K562 (cell line): ENCODE data around the gene ANAPC2. TPM values are rescaled to one million over a fixed set of nuclear protein-coding genes. Genes with fewer than 3 reads are reported as not detected.

Experiments used
- ATAC-seq: fragments of 200-7000 bp; cut with Tn5 transposase; 3 replicates; pipeline ENCODE4 v1.9.1; 2020; ENCODE audit warnings: moderate library complexity
- BruUV-seq: library from RNA; stranded (reverse); fragments of 400-500 nt; replicated peaks from 2 replicates; lab custom pipeline; 2021; lab: Mats Ljungman, UMichigan
- CTCF ChIA-PET: fragments of 300-600 bp; formaldehyde crosslinking; extraction: SDS; loops from one replicate; lab custom pipeline; 2021; ENCODE audit warnings: low intra/inter-chr PET ratio; lab: Yijun Ruan, JAX
- POLR2A ChIA-PET: fragments of 300-600, 350-650 bp; sonication (Branson Sonifier 250); formaldehyde crosslinking; extraction: SDS; loops from one replicate; lab custom pipeline; 2021; ENCODE audit warnings: antibody characterized with exemption, inconsistent platforms; lab: Yijun Ruan, JAX
- DNase-seq, 4 experiments: peaks; one replicate each; pipeline versions ENCODE4 v3.0.0 to v3.0.0-alpha.2; 2011 to 2018; ENCODE audit warnings: low spot score in 3 of 4, mixed read lengths in 3 of 4; ENCODE audit errors: extremely low read depth in 1 of 4
- FAIRE-seq: peaks from 2 replicates; lab custom pipeline; 2011; peaks lifted over from hg19 to GRCh38; lab: Jason Lieb, UNC
- H2AFZ ChIP-seq: 2 replicates; pipeline ENCODE4 v1.6.0; 2011; ENCODE audit warnings: low read depth, low read length, control low read depth, inconsistent platforms
- H3K27ac ChIP-seq: fragments of 200-600 bp; 3 replicates; pipeline ENCODE4 v1.8.0; 2011; ENCODE audit warnings: low read depth, mild to moderate bottlenecking, control low read depth, inconsistent platforms, low read length, moderate library complexity, mixed read lengths; ENCODE audit errors: extremely low read depth
- H3K27me3 ChIP-seq, 2 experiments: fragments of 300-600 bp in 1 of 2; 2 replicates in 1 of 2; 3 replicates in 1 of 2; pipeline versions ENCODE4 v1.6.0 to v1.8.0; 2011; ENCODE audit warnings: inconsistent platforms in 2 of 2, low read length in 2 of 2, mild to moderate bottlenecking in 1 of 2, mixed read lengths in 1 of 2, moderate library complexity in 1 of 2; ENCODE audit not compliant: control insufficient read depth in 2 of 2, insufficient read depth in 2 of 2
- H3K36me3 ChIP-seq: fragments of 300-600 bp; 3 replicates; pipeline ENCODE4 v1.8.0; 2011; ENCODE audit warnings: mild to moderate bottlenecking, low read length, inconsistent platforms; ENCODE audit not compliant: control insufficient read depth, insufficient read depth
- H3K4me1 ChIP-seq, 2 experiments: fragments of 200-600 bp in 1 of 2; replicated peaks in 1 of 2; 2 replicates in 1 of 2; 3 replicates in 1 of 2; pipeline versions ENCODE4 v1.5.1 to v1.8.0; 2011; ENCODE audit warnings: inconsistent platforms in 2 of 2, low read length in 2 of 2, mild to moderate bottlenecking in 1 of 2, mixed read lengths in 1 of 2, moderate library complexity in 1 of 2; ENCODE audit not compliant: control insufficient read depth in 2 of 2, insufficient read depth in 2 of 2
- H3K4me2 ChIP-seq: 2 replicates; pipeline ENCODE4 v1.6.1; 2011; ENCODE audit warnings: low read length, control low read depth, inconsistent platforms, mixed read lengths; ENCODE audit not compliant: insufficient read depth
- H3K4me3 ChIP-seq: fragments of 200-600 bp; sonication (generic), shearing (Covaris generic); 2 replicates; pipeline ENCODE4 v1.5.1; 2016; ENCODE audit warnings: control low read depth, inconsistent platforms
- H3K79me2 ChIP-seq: fragments of 200-600 bp; 3 replicates; pipeline ENCODE4 v1.8.0; 2011; ENCODE audit warnings: low read length, inconsistent platforms; ENCODE audit not compliant: control insufficient read depth, insufficient read depth
- H3K9ac ChIP-seq, 2 experiments: 2 replicates each; pipeline versions ENCODE4 v1.6.0 to v1.6.1; 2011; ENCODE audit warnings: low read depth in 2 of 2, low read length in 2 of 2, control low read depth in 1 of 2, inconsistent platforms in 1 of 2, mild to moderate bottlenecking in 1 of 2, mixed read lengths in 1 of 2; ENCODE audit not compliant: insufficient read depth in 1 of 2
- H3K9me1 ChIP-seq: one replicate; pipeline ENCODE4 v1.6.0; 2011; ENCODE audit warnings: inconsistent platforms, mild to moderate bottlenecking, low read length, moderate library complexity; ENCODE audit not compliant: control insufficient read depth, insufficient read depth
- H3K9me3 ChIP-seq: replicated peaks from 2 replicates; pipeline ENCODE4 v1.5.1; 2011; ENCODE audit warnings: low read depth, low read length, inconsistent platforms; ENCODE audit not compliant: control insufficient read depth, insufficient read depth
- H4K20me1 ChIP-seq: replicated peaks from 2 replicates; pipeline ENCODE4 v1.6.1; 2011; ENCODE audit warnings: low read length, inconsistent platforms, mixed read lengths; ENCODE audit not compliant: control insufficient read depth, insufficient read depth
- CBX8 ChIP-seq: fragments of 200-600 bp; sonication (generic); IDR thresholded peaks from 2 replicates; pipeline ENCODE4 v1.6.1; 2012; ENCODE audit warnings: borderline replicate concordance, mixed run types, low read depth, mild to moderate bottlenecking, moderate library complexity, mixed read lengths, low read length, control low read depth, inconsistent platforms; ENCODE audit not compliant: poor library complexity, severe bottlenecking; ENCODE audit errors: extremely low read depth
- ELF1 ChIP-seq: fragments of 200-800 bp; sonication (Bioruptor generic); IDR thresholded peaks from 2 replicates; pipeline ENCODE4 v1.6.1; 2016; ENCODE audit warnings: missing genetic modification characterization, missing compliant biosample characterization
- NFRKB ChIP-seq: fragments of 450-650 bp; IDR thresholded peaks from 2 replicates; pipeline ENCODE4 v1.6.1; 2016; ENCODE audit warnings: low read depth
- POLR2G ChIP-seq: fragments of 200-400 bp; formaldehyde crosslinking; IDR thresholded peaks from 2 replicates; pipeline ENCODE4 v1.6.1; 2017; ENCODE audit warnings: low read depth, mild to moderate bottlenecking, antibody characterized with exemption, low read length, moderate library complexity
- RBFOX2 ChIP-seq: fragments of 200-400 bp; formaldehyde crosslinking; IDR thresholded peaks from 2 replicates; pipeline ENCODE4 v1.6.1; 2017; ENCODE audit warnings: low read depth, mild to moderate bottlenecking, low read length, moderate library complexity
- SUPT5H ChIP-seq: fragments of 450-650 bp; IDR thresholded peaks from 2 replicates; pipeline ENCODE4 v1.6.1; 2016
- ZNF512 ChIP-seq: IDR thresholded peaks from 2 replicates; pipeline ENCODE4 v1.6.1; 2016; ENCODE audit warnings: missing genetic modification characterization, missing compliant biosample characterization
- WGBS: fragments of 100-300 bp; shearing (Covaris generic); methylation state at CpG from one replicate; pipeline ENCODE4 v1.1.6; 2016; ENCODE audit warnings: low coverage, mixed read lengths; ENCODE audit not compliant: insufficient coverage; ENCODE audit errors: missing lambda C conversion rate; 5-methylcytosine and 5-hydroxymethylcytosine counted together
- in situ Hi-C: fragments of 300-500 bp; cut with MboI; formaldehyde crosslinking; loops from 4 replicates; pipeline ENCODE4 v1.15.0; 2018; ENCODE audit warnings: inconsistent platforms, mixed read lengths
- intact Hi-C: fragments of 100-400 bp; cut with micrococcal nuclease; formaldehyde crosslinking; loops from 2 replicates; pipeline ENCODE4 v1.14.2; 2022
- polyA plus RNA-seq, 8 experiments: library from polyadenylated mRNA; depleted of rRNA in 4 of 8; stranded (reverse) in 5 of 8; unstranded in 3 of 8; fragments of >200 nt; fragmentation: Nextera tagmentation in 2 of 8; fragmentation: Illumina TruSeq in 1 of 8; extraction: Ambion mirVana in 2 of 8; extraction: Trizol in 1 of 8; gene quantifications; 2 replicates each; pipeline versions ENCODE4 v1.2.1 to v1.2.3, GENCODE V29; 2011 to 2014; ENCODE audit warnings: inconsistent platforms in 1 of 8, missing spikeins in 1 of 8
- total RNA-seq, 7 experiments: library from RNA; depleted of rRNA in 6 of 7; stranded (reverse); fragments of >200 nt in 6 of 7; fragmentation: Illumina TruSeq in 2 of 7; extraction: Trizol in 2 of 7; gene quantifications; 2 replicates each; pipeline versions ENCODE4 v1.2.1 to v1.2.3, GENCODE V29; 2011 to 2021; ENCODE audit warnings: low replicate concordance in 1 of 7
- TF ChIP-seq, protein P1 (sequence below): fragments of 250-450 bp; sonication (Bioruptor Pico); IDR thresholded peaks from 2 replicates; pipeline ENCODE4 v1.8.0; 2021; ENCODE audit warnings: mild to moderate bottlenecking, moderate library complexity
- TF ChIP-seq, protein P2 (sequence below): sonication (generic); formaldehyde crosslinking; IDR thresholded peaks from 2 replicates; pipeline ENCODE4 v1.8.1; 2023; ENCODE audit warnings: mild to moderate bottlenecking, missing genetic modification reagents

ANAPC2 gene
- total and polyA plus RNA-seq, 9 of the 15 experiments (the other 6 are each of a cell fraction or from before 2014, with no cell fraction given), result 0.11 to 56.5 (median 17.1) TPM; not detected in 1

- in situ Hi-C loops (no loop called here), intact Hi-C loops (no loop called here)
- ChIA-PET CTCF (no interaction called here), POLR2A (interaction anchor here (0.6 to 1.7 kb wide), 3 partner anchors 9 to 156 kb away, joined by 3 to 5 read pairs (median 4); no protein-coding TSS in a partner anchor)
- no peak overlapping the region for H2AFZ ChIP-seq
- H4K20me1 ChIP-seq, result peaks cover 3% of the 10 kb centered on the region; the same call in 1 of the 2 replicates
- FAIRE-seq (no peak), ATAC-seq (peak; percentile 21), DNase-seq (no peak)
- no peak overlapping the region for H3K27ac ChIP-seq
- H3K27me3 ChIP-seq, result no peaks in the 10 kb centered on the region
- no TSS peak for BruUV-seq
- no peak overlapping the region for H3K4me2 ChIP-seq
- 83% methylated on average over 13 of the region's 13 CpGs for WGBS
- no peaks in the 10 kb centered on the region for H3K9me3 ChIP-seq
- H3K9ac ChIP-seq, result no peak overlapping the region; a peak in 1 of 4 replicates
- TF ChIP-seq, protein P1, sequence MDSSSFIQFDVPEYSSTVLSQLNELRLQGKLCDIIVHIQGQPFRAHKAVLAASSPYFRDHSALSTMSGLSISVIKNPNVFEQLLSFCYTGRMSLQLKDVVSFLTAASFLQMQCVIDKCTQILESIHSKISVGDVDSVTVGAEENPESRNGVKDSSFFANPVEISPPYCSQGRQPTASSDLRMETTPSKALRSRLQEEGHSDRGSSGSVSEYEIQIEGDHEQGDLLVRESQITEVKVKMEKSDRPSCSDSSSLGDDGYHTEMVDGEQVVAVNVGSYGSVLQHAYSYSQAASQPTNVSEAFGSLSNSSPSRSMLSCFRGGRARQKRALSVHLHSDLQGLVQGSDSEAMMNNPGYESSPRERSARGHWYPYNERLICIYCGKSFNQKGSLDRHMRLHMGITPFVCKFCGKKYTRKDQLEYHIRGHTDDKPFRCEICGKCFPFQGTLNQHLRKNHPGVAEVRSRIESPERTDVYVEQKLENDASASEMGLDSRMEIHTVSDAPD (CRISPR knock-in tag), result no peak
- TF ChIP-seq NFRKB (no peak), POLR2G (peak; percentile 66; the same call in 1 of the 2 replicates), CBX8 (no peak), SUPT5H (peak; percentile 48; the same call in 1 of the 2 replicates), ZNF512 (tag) (no peak), RBFOX2 (peak; percentile 49; the same call in 1 of the 2 replicates), ELF1 (tag) (no peak)
- TF ChIP-seq, protein P2, sequence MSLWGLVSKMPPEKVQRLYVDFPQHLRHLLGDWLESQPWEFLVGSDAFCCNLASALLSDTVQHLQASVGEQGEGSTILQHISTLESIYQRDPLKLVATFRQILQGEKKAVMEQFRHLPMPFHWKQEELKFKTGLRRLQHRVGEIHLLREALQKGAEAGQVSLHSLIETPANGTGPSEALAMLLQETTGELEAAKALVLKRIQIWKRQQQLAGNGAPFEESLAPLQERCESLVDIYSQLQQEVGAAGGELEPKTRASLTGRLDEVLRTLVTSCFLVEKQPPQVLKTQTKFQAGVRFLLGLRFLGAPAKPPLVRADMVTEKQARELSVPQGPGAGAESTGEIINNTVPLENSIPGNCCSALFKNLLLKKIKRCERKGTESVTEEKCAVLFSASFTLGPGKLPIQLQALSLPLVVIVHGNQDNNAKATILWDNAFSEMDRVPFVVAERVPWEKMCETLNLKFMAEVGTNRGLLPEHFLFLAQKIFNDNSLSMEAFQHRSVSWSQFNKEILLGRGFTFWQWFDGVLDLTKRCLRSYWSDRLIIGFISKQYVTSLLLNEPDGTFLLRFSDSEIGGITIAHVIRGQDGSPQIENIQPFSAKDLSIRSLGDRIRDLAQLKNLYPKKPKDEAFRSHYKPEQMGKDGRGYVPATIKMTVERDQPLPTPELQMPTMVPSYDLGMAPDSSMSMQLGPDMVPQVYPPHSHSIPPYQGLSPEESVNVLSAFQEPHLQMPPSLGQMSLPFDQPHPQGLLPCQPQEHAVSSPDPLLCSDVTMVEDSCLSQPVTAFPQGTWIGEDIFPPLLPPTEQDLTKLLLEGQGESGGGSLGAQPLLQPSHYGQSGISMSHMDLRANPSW (CRISPR knock-in tag), result no peak
- H3K9me1 ChIP-seq, result no peaks in the 10 kb centered on the region
- H3K36me3 ChIP-seq, result peaks cover 58% of the 10 kb centered on the region; the same call in 2 of the 3 replicates
- H3K4me1 ChIP-seq, result peaks cover 5 to 55% of the 10 kb centered on the region in 2 experiments; a peak in 4 of 5 replicates
- peaks cover 8% of the 10 kb centered on the region for H3K79me2 ChIP-seq
- no peak overlapping the region for H3K4me3 ChIP-seq
These were observed 23.2 kb upstream of the ANAPC2 start for GRCh38 chr9:137211532-137211931.
